Lung microvascular endothelial cell (primary cell): ENCODE results near the gene UBE2L3. TPM values are rescaled to one million over a fixed set of nuclear protein-coding genes. Genes with fewer than 3 reads are reported as not detected.
"Not testable (repeated sequence)": the region's sequence is repeated elsewhere in the genome, so short reads cannot be mapped to it uniquely, and the experiment has no call there.

Experiments used
- DNase-seq, 2 donors: peaks; one replicate each; pipeline versions ENCODE4 v3.0.0 to v3.0.0-alpha.2; 2010; ENCODE audit warnings: low read depth in 2 of 2
- total RNA-seq: library from RNA; depleted of rRNA; stranded (reverse); fragments of >200 nt; gene quantifications from 2 replicates; pipeline ENCODE4 v1.2.1, GENCODE V29; 2014

Gene UBE2L3
- total RNA-seq, 1 donor from 2014 or later, result 21.4 TPM

DNA sequence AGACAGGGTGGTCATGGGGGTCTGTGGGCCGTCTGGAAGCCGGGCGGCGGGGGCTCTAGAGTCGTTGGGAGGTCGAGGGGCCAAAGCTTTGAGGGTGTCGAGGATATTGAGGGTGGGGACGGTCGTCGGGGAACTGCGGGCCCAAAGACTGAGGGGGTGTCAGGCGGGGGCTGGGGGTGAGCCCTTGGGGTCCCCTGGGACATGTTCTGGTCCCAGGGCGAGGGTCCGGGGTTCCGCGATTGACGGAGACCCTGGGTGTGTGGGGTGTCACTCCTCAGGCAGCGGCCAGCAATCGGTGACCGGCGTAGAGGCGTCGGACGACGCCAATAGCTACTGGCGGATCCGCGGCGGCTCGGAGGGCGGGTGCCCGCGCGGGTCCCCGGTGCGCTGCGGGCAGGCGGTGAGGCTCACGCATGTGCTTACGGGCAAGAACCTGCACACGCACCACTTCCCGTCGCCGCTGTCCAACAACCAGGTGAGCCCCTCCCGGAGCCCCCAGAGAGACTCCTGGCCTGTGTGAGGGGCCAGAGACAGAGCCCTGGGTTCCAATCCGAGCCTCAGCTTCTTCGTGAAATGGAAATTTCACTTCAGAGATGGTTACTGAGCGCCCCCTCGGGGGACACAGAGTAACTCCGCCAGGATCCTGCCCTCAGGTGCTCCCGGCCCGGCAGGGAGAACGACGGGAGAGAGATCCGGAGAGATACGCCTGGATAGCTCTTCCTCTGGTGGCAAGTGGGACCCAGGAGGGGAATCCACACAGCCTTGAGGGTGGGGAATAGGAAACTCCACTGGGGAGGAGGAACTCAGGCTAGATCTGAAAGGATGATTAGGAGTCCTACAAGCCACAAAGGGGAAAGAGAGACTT, 75.3 kb downstream of the UBE2L3 start:
- DNase-seq, result peak; percentile 63 to 75

GRCh38 chr22:21643533-21644357, 76.2 kb downstream of the UBE2L3 start:
- no peak for DNase-seq

DNA sequence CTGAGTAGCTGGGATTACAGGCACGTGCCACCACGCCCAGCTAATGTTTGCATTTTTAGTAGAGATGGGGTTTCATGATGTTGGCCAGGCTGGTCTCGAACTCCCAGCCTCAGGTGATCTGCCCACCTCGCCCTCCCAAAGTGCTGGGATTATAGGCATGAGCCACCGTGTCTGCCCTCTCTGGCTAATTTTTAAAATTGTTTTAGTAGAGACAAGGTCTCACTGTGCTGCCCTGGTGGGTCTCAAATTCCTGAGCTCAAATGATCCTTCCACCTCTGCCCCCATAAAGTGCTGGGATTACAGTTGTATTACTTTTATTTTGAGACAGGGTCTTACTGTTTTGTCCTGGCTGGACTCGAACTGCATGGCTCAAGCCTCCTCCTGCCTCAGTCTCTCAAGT, 78.0 kb downstream of the UBE2L3 start:
- DNase-seq, result not testable (repeated sequence)

DNA sequence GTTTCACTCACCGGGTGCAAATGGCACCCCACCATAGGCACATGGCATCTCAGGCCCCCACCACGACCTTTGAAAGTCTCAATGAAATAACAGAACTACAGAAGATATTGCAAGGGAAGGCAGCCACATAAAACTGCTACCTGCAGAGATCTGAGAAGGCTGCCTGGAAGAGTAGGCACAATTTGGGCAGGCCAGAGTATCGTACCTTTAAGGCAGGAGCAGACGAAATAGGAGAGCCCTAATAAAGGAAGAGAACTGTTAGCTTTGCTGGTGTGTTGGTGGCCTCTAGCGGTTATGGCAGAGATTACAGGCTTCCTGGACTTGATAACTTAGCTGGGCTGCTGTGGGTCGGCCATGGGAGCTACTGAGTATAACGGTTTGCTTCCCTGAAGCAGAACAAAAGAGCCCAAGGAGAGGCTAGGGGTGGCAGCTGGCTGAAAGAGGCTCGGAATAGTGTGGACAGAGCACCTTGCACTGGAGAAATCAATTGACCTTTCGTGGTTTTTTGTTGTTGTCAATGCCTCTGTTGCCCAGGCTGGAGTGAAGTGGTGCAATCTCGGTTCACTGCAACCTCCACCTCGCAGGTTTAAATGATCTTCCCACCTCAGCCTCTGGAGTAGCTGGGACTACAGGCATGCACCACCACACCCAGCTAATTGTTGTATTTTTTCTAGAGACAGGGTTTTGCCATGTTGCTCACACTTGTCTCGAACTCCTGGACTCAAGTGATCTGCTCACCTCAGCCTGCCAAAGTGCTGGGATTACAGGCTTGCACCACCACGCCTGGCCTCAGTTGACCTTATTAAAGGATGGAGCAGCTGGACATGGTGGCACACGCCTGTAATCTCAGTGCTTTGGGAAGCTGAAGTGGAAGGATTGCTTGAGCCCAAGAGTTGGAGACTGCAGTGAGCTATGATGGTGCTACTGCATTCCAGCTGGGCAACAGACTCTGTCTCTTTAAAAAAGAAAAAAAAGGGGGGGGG, 79.4 kb downstream of the UBE2L3 start:
- DNase-seq, result peak; percentile 80 to 86

GRCh38 chr22:21650280-21650679, 82.8 kb downstream of the UBE2L3 start:
- no peak for DNase-seq

GRCh38 chr22:21650823-21651520, 83.5 kb downstream of the UBE2L3 start:
- DNase-seq, result no peak

GRCh38 chr22:21651521-21652009, 84.1 kb downstream of the UBE2L3 start:
- no peak for DNase-seq

- DNase-seq, result peak; percentile 84 to 86
These were observed 84.6 kb downstream of the UBE2L3 start for GRCh38 chr22:21652010-21652546.

DNA sequence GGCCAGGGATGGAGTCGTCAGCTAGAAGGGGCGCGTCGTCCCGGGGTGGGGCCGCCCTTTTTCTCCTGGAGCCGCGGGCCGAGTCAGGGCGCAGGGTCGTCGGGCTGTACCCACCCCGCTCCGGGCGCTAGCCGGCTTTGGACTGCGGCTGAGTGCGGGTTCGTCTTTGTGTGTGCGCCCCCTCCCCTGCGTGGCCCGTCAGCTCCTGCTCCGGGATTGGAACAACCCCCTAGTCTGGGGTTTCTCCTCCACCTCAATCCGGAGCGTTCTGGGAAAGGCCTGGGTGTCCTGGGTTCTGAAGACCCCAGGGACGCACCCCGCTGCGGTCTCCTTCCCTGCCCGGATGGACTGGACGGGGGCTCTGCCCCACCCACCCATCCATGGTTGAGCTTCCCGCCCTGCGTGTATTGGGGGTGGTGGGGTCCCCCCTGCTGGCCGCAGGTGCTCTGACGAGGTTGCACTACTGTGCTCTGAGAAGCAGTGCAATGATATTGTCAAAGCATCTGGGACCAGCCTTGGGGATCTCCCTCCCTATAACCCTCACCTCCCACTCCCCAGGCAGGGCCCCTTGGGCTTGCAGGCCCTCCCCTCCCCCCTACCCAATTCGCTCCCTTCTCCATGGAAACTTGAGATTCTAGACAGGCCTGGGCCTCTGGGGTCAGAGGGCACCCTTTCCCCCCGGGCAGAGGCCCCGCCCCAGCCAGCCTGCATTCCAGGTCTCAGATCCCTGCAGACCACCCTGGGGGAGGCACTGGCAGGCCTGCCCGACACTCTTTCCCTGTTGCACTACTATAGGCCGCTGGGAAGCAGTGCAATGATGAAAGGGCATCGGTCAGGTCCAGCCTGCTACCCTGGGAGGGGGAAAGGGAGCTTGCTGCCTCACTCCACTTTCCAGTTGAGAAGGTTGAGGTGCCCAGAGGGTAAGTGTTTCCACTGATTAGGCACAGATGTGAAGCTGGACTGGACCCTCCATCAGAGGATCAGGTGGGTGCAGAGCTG, 85.3 kb downstream of the UBE2L3 start:
- DNase-seq, result no peak

DNA sequence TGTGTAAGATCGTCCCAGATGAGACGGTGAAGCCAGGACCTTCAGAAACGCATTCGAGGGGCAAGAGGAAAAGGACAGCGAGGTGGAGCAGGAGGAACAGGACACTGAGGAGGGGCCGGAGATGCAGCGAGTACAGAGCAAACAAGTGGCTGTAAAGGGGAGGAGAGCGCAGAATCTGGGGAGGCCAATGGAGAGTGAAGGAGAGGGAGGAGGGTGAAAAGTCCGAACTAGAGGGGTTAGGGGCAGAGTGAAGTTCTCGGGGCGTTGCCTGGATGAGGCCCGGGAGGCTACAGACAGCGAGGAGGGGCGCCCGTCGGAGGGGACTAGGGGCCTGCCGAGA, 89.5 kb downstream of the UBE2L3 start:
- DNase-seq, result no peak

GRCh38 chr22:21657360-21658032, 90.0 kb downstream of the UBE2L3 start:
- peak; percentile 39 to 78 for DNase-seq

GRCh38 chr22:21659864-21660525, 92.5 kb downstream of the UBE2L3 start:
- DNase-seq, result no peak

- no peak for DNase-seq
These were observed 93.4 kb downstream of the UBE2L3 start for GRCh38 chr22:21660904-21661303.

- DNase-seq, result no peak
These were observed 94.5 kb downstream of the UBE2L3 start for GRCh38 chr22:21661991-21662390.

GRCh38 chr22:21663738-21664137, 96.2 kb downstream of the UBE2L3 start:
- DNase-seq, result no peak

GRCh38 chr22:21665047-21665851, 97.7 kb downstream of the UBE2L3 start:
- no peak for DNase-seq

DNA sequence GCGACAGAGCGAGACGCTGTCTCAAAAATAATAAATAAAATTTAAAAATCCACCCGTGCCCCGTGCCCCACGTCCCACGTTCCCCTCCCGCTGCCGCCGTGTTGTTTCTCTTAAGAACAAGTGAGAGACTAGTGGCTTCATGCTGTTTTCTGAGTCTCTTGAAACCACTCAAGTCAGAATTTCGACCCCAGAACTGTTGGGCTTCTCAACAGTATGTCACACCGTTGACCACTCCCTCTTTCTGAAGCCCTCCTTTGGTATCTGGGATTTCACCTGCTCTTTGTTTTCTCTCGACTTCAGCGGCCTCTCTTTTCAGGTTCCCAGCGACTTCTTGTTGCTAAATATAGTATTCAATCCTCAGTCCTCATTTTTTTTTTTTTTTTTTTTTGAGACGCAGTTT, 99.3 kb downstream of the UBE2L3 start:
- DNase-seq, result no peak
